ENCODE measurements around the gene SHH.

SHH gene

DNA sequence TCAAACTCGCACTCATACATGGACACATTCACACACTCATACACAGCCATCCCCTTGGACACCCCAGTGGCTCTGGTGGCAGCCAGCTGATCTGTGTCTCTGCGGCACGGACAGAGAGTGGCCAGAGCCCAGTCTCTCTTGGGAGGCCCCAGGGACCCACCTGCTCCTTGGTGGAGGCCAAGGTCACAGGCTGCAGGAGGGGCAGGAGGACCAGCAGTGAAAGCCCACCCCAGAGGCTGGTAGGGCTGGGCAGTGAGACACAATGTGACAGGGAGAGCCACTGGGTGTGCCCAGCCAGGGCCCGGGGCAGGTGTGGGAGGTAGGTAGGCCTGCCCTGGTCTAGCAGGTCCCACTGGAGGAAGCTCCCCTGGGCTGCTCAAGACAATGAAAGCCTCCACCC, 18.5 kb downstream of the SHH start:
- no peaks in the 10 kb centered on the region for H3K9me3 ChIP-seq (ENCODE audit: insufficient read depth, low read length)
- H3K4me1 ChIP-seq (ENCODE audit: insufficient read depth, insufficient read length), result peaks cover 2% of the 10 kb centered on the region
- H3K27me3 ChIP-seq (ENCODE audit: insufficient read depth, insufficient read length), result peaks cover 24% of the 10 kb centered on the region
- no peaks in the 10 kb centered on the region for H3K36me3 ChIP-seq (ENCODE audit: insufficient read depth, insufficient read length, low read length)
- no peak overlapping the region for H3K4me3 ChIP-seq (ENCODE audit: insufficient read length, low read depth)
- TF ChIP-seq SUZ12 (IDR thresholded peaks at IDR 0.05; ENCODE audit: extremely low read depth, insufficient read depth, insufficient read length) (no peak), ZNF274 (IDR thresholded peaks at IDR 0.05; ENCODE audit: low read depth, low read length) (no peak), YY1 (IDR thresholded peaks at IDR 0.05; ENCODE audit: insufficient read depth, insufficient read length) (no peak)
- H3K9ac ChIP-seq (ENCODE audit: insufficient read length, low read depth), result no peak overlapping the region
- DNase-seq (ENCODE audit: low read depth, low spot score), result no peak

DNA sequence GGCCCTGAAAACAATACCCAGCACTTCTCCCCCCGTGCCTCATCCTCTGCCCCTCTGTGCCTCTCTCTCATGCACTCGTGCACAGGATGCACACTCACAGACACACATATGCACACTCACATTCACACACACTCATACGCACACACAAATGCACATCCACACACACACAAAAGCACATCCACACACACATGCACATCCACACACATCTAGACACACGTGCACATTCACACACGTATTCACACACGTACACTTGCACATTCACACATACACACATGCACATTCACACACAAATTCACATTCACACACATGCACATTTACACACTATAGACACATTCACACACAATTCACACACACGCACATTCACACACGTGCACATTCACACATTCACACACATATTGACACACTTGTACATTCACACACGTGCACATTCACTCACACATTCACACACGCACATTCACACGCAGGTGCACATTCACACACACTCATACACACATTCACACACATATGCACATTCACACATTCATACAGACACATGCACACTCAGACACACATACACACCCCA, 19.2 kb downstream of the SHH start:
- Histone ChIP-seq H3K4me3 (ENCODE audit: insufficient read length, low read depth) (no peak overlapping the region), H3K4me1 (ENCODE audit: insufficient read depth, insufficient read length) (peaks cover 5% of the 10 kb centered on the region), H3K9me3 (ENCODE audit: insufficient read depth, low read length) (no peaks in the 10 kb centered on the region), H3K36me3 (ENCODE audit: insufficient read depth, insufficient read length, low read length) (no peaks in the 10 kb centered on the region), H3K27me3 (ENCODE audit: insufficient read depth, insufficient read length) (peaks cover 24% of the 10 kb centered on the region), H3K9ac (ENCODE audit: insufficient read length, low read depth) (no peak overlapping the region)
- TF ChIP-seq YY1 (IDR thresholded peaks at IDR 0.05; ENCODE audit: insufficient read depth, insufficient read length) (no peak), ZNF274 (IDR thresholded peaks at IDR 0.05; ENCODE audit: low read depth, low read length) (no peak), SUZ12 (IDR thresholded peaks at IDR 0.05; ENCODE audit: extremely low read depth, insufficient read depth, insufficient read length) (no peak)
- no peak for DNase-seq (ENCODE audit: low read depth, low spot score)

DNA sequence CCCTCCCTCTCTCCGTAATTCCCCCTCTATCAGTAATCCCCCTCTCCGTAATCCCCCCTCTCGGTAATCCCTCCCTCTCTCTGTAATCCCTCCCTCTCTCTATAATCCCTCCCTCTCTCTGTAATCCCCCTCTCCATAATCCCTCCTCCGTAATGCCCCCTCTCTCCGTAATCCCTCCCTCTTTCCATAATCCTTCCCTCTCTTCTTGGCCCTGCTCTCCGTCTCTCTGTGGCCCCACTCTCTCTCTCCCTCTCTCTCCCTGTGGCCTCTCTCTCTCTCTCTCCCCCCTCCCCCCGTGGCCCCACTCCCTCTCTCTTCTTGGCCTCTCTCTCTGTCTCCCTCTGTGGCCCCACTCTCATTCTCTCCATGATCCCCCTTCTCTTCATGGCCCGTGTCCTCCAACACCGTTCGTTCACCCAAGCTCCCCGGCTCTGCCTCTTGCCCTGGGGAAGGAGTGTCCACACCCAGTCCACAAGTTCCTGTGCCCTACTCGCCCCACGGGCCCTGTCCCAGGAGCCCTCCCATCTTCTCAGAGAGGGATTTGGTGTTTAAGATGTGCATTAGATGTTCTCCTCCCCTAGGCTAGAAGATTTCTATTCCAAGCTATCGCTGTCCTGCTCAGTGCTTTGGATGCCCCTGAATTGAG, 19.8 kb downstream of the SHH start:
- H3K4me3 ChIP-seq (ENCODE audit: insufficient read length, low read depth), result no peak overlapping the region
- no peak for TF ChIP-seq ZNF274 (IDR thresholded peaks at IDR 0.05; ENCODE audit: low read depth, low read length)
- H3K4me1 ChIP-seq (ENCODE audit: insufficient read depth, insufficient read length), result peaks cover 5% of the 10 kb centered on the region
- no peaks in the 10 kb centered on the region for H3K36me3 ChIP-seq (ENCODE audit: insufficient read depth, insufficient read length, low read length)
- no peak overlapping the region for H3K9ac ChIP-seq (ENCODE audit: insufficient read length, low read depth)
- H3K27me3 ChIP-seq (ENCODE audit: insufficient read depth, insufficient read length), result peaks cover 18% of the 10 kb centered on the region
- no peaks in the 10 kb centered on the region for H3K9me3 ChIP-seq (ENCODE audit: insufficient read depth, low read length)
- no peak for DNase-seq (ENCODE audit: low read depth, low spot score)

DNA sequence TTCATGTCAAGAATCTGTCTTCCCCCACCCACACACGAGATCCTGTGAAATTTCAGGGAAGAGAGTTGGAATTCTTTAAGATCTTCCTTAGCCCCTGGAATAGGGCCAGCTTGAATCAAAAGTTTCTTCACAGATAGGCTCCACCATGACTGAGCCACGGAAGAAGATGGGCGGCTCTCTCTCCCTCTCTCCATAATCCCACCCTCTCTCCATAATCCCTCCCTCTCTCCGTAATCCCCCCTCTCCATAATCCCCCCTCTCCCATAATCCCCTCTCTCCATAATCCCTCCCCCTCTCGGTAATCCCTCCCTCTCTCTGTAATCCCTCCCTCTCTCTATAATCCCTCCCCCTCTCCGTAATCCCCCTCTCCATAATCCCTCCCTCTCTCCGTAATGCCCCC, 20.4 kb downstream of the SHH start:
- DNase-seq (ENCODE audit: low read depth, low spot score), result no peak
- TF ChIP-seq SUZ12 (IDR thresholded peaks at IDR 0.05; ENCODE audit: extremely low read depth, insufficient read depth, insufficient read length) (no peak), YY1 (IDR thresholded peaks at IDR 0.05; ENCODE audit: insufficient read depth, insufficient read length) (no peak), ZNF274 (IDR thresholded peaks at IDR 0.05; ENCODE audit: low read depth, low read length) (no peak)
- H3K9me3 ChIP-seq (ENCODE audit: insufficient read depth, low read length), result no peaks in the 10 kb centered on the region
- H3K36me3 ChIP-seq (ENCODE audit: insufficient read depth, insufficient read length, low read length), result no peaks in the 10 kb centered on the region
- no peak overlapping the region for H3K9ac ChIP-seq (ENCODE audit: insufficient read length, low read depth)
- H3K27me3 ChIP-seq (ENCODE audit: insufficient read depth, insufficient read length), result peaks cover 22% of the 10 kb centered on the region
- H3K4me3 ChIP-seq (ENCODE audit: insufficient read length, low read depth), result no peak overlapping the region
- H3K4me1 ChIP-seq (ENCODE audit: insufficient read depth, insufficient read length), result peaks cover 5% of the 10 kb centered on the region

DNA sequence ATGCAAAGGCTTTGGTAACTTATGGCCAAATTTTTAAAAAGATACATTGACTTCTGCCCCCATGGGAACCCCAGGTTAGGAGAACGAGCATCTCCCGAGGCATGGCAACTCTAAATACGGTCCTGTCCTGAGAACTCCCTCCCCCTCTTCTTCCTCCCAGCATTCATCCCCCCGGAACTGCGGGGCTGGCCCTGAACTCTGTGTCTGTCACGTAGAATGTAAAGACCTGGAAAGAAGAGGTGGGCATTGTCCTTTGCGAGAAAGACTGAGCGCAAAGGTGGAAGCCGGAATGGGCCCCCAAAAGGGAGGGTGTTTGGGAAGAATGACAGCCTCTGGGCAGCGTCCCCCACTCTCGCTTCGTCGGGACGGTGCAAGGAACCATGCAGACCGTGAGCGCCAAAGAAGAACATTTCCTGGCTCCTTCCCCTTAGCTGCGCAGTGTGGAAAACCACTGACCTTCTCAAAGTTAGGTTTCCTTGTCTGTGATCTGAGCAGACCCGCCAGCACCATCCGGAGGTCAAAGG, 21.0 kb downstream of the SHH start:
- H3K4me3 ChIP-seq (ENCODE audit: insufficient read length, low read depth), result no peak overlapping the region
- no peaks in the 10 kb centered on the region for H3K36me3 ChIP-seq (ENCODE audit: insufficient read depth, insufficient read length, low read length)
- H3K27me3 ChIP-seq (ENCODE audit: insufficient read depth, insufficient read length), result peaks cover 23% of the 10 kb centered on the region
- H3K9ac ChIP-seq (ENCODE audit: insufficient read length, low read depth), result no peak overlapping the region
- TF ChIP-seq SUZ12 (IDR thresholded peaks at IDR 0.05; ENCODE audit: extremely low read depth, insufficient read depth, insufficient read length), result no peak
- TF ChIP-seq YY1 (IDR thresholded peaks at IDR 0.05; ENCODE audit: insufficient read depth, insufficient read length), result no peak
- TF ChIP-seq ZNF274 (IDR thresholded peaks at IDR 0.05; ENCODE audit: low read depth, low read length), result no peak
- H3K9me3 ChIP-seq (ENCODE audit: insufficient read depth, low read length), result no peaks in the 10 kb centered on the region
- H3K4me1 ChIP-seq (ENCODE audit: insufficient read depth, insufficient read length), result peaks cover 5% of the 10 kb centered on the region
- no peak for DNase-seq (ENCODE audit: low read depth, low spot score)

DNA sequence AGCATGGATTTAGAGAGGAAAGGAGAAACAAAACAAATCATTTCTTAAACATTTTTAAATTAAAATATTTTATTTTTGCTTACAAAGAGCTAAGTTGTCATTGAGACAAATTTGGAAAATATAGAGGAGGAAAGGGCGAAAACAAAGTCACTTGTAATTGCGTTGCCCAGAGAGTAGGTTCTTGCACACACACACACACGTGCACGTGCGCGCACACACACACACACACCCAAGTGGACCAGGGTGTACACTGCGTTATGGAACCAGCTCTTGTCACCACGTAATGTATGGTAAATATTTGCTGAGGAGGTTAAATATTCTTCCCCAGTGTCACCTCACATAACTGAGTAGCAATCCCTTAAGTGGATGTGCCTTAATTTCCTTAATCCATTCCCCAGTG, 21.6 kb downstream of the SHH start:
- Histone ChIP-seq H3K36me3 (ENCODE audit: insufficient read depth, insufficient read length, low read length) (no peaks in the 10 kb centered on the region), H3K9me3 (ENCODE audit: insufficient read depth, low read length) (no peaks in the 10 kb centered on the region), H3K27me3 (ENCODE audit: insufficient read depth, insufficient read length) (peaks cover 20% of the 10 kb centered on the region), H3K4me1 (ENCODE audit: insufficient read depth, insufficient read length) (peaks cover 5% of the 10 kb centered on the region), H3K4me3 (ENCODE audit: insufficient read length, low read depth) (no peak overlapping the region), H3K9ac (ENCODE audit: insufficient read length, low read depth) (no peak overlapping the region)
- TF ChIP-seq ZNF274 (IDR thresholded peaks at IDR 0.05; ENCODE audit: low read depth, low read length) (no peak), YY1 (IDR thresholded peaks at IDR 0.05; ENCODE audit: insufficient read depth, insufficient read length) (no peak), SUZ12 (IDR thresholded peaks at IDR 0.05; ENCODE audit: extremely low read depth, insufficient read depth, insufficient read length) (no peak)
- no peak for DNase-seq (ENCODE audit: low read depth, low spot score)

DNA sequence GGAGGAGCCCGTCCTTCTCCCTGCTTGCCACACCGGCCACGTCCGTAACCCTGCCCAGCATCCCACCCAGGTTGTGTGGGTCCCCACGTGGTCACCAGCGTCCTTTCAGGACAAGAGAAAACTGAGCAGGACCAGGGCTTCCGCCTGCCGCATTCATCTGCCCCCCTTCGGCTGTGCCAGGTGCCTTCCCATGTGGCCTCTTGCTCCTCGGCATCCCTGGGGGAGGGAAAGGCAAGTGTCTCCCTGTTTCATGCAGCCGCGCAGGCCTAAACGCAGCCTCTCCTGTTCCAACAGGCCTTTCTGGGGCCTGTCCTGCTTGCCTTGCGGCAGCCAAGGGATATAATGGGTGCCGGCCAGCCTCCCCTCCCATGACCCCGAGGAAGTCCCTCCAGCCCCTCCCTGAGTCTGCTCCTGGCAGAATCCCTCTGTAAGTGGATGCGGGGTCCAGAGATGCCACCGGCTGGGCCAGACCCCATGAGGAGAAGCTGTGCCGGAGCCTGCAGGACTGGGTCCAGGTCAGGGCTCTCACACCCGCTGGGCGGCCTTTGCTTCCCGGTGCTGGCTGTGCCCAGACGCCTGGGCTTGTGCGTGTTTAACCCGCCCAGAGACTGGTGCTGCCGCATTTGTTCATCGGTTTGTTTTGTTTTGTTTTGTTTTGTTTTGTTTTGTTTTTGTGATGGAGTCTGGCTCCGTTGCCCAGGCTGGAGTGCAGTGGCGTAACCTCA, 23.1 kb downstream of the SHH start:
- no peak for DNase-seq (ENCODE audit: low read depth, low spot score)
- Histone ChIP-seq H3K27me3 (ENCODE audit: insufficient read depth, insufficient read length) (peaks cover 14% of the 10 kb centered on the region), H3K9ac (ENCODE audit: insufficient read length, low read depth) (no peak overlapping the region), H3K4me3 (ENCODE audit: insufficient read length, low read depth) (no peak overlapping the region), H3K9me3 (ENCODE audit: insufficient read depth, low read length) (no peaks in the 10 kb centered on the region), H3K4me1 (ENCODE audit: insufficient read depth, insufficient read length) (peaks cover 5% of the 10 kb centered on the region), H3K36me3 (ENCODE audit: insufficient read depth, insufficient read length, low read length) (no peaks in the 10 kb centered on the region)
- TF ChIP-seq SUZ12 (IDR thresholded peaks at IDR 0.05; ENCODE audit: extremely low read depth, insufficient read depth, insufficient read length), result no peak
- TF ChIP-seq YY1 (IDR thresholded peaks at IDR 0.05; ENCODE audit: insufficient read depth, insufficient read length), result no peak
- TF ChIP-seq ZNF274 (IDR thresholded peaks at IDR 0.05; ENCODE audit: low read depth, low read length), result no peak
